ENCODE measurements around the gene OR3A2.
"Not testable (repeated sequence)": the region's sequence is repeated elsewhere in the genome, so short reads cannot be mapped to it uniquely, and the experiment has no call there.

The OR3A2 gene

DNA sequence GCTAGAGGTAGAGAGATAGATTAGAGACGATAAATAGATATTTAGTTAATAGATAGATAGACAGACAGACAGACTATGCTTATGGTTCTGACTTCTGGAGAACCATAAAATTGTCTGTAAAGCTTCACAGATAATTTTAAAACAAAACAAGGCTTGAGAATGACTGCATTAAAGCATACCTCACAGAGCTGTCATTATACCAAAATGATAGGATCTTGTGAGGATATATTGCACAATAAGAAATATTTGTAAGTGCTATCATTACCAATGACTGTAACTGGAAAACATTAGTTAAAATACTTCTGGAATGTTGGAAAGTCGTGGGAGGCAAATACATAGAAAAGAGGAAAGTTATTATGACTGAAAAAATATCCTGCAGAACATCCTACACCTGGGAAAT lies 15.7 kb upstream of the OR3A2 start:
- TF ChIP-seq YY1 (IDR thresholded peaks at IDR 0.05; ENCODE audit: insufficient read depth, insufficient read length) = no peak
- TF ChIP-seq SUZ12 (IDR thresholded peaks at IDR 0.05; ENCODE audit: extremely low read depth, insufficient read depth, insufficient read length) = no peak
- no peak for TF ChIP-seq ZNF274 (IDR thresholded peaks at IDR 0.05; ENCODE audit: low read depth, low read length)
- no peaks in the 10 kb centered on the region for H3K9me3 ChIP-seq (ENCODE audit: insufficient read depth, low read length)
- H3K4me3 ChIP-seq (ENCODE audit: insufficient read length, low read depth) = no peak overlapping the region
- peaks cover 25% of the 10 kb centered on the region for H3K27me3 ChIP-seq (ENCODE audit: insufficient read depth, insufficient read length)
- no peak overlapping the region for H3K9ac ChIP-seq (ENCODE audit: insufficient read length, low read depth)
- no peaks in the 10 kb centered on the region for H3K4me1 ChIP-seq (ENCODE audit: insufficient read depth, insufficient read length)
- DNase-seq (ENCODE audit: low read depth, low spot score) = no peak
- no peaks in the 10 kb centered on the region for H3K36me3 ChIP-seq (ENCODE audit: insufficient read depth, insufficient read length, low read length)

DNA sequence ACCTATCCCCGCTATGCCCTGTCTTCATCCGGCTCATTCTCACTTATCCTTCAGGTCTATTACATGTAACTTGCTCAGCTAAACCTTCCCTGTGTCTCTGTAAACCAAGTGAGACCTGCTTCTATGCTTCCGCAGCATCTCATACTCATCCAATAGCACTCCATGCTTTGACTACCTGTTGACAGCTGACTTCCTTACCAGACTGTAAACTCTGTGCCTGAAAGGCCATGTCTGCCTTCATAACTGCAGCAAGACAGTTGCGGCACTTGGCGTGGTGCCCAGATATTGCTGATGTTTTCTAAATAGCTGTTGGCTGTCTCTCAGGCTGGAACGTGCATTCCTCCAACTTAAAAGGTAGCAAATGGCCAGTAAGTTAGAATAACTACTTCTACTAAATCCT lies 13.9 kb upstream of the OR3A2 start:
- Histone ChIP-seq H3K9me3 (ENCODE audit: insufficient read depth, low read length) (no peaks in the 10 kb centered on the region), H3K4me1 (ENCODE audit: insufficient read depth, insufficient read length) (no peaks in the 10 kb centered on the region), H3K27me3 (ENCODE audit: insufficient read depth, insufficient read length) (peaks cover 25% of the 10 kb centered on the region), H3K4me3 (ENCODE audit: insufficient read length, low read depth) (no peak overlapping the region), H3K9ac (ENCODE audit: insufficient read length, low read depth) (no peak overlapping the region), H3K36me3 (ENCODE audit: insufficient read depth, insufficient read length, low read length) (no peaks in the 10 kb centered on the region)
- TF ChIP-seq YY1 (IDR thresholded peaks at IDR 0.05; ENCODE audit: insufficient read depth, insufficient read length) = no peak
- no peak for TF ChIP-seq ZNF274 (IDR thresholded peaks at IDR 0.05; ENCODE audit: low read depth, low read length)
- TF ChIP-seq SUZ12 (IDR thresholded peaks at IDR 0.05; ENCODE audit: extremely low read depth, insufficient read depth, insufficient read length) = no peak
- DNase-seq (ENCODE audit: low read depth, low spot score) = no peak

GRCh38 chr17:3398310-3398709 lies 12.2 kb upstream of the OR3A2 start, which contains the start of gene OR1E1:
Gene OR1E1 (minus strand): TSS chr17:3398410. CDS start chr17:3398410, 0 bp downstream.
- H3K4me1 ChIP-seq (ENCODE audit: insufficient read depth, insufficient read length) = no peaks in the 10 kb centered on the region
- no peak within 1 kb of the TSS for H3K9ac ChIP-seq (ENCODE audit: insufficient read length, low read depth)
- H3K4me3 ChIP-seq (ENCODE audit: insufficient read length, low read depth) = no peak within 1 kb of the TSS
- TF ChIP-seq SUZ12 (IDR thresholded peaks at IDR 0.05; ENCODE audit: extremely low read depth, insufficient read depth, insufficient read length) (no peak), ZNF274 (IDR thresholded peaks at IDR 0.05; ENCODE audit: low read depth, low read length) (no peak), YY1 (IDR thresholded peaks at IDR 0.05; ENCODE audit: insufficient read depth, insufficient read length) (no peak)
- H3K36me3 ChIP-seq (ENCODE audit: insufficient read depth, insufficient read length, low read length) = no peaks in the 10 kb centered on the region
- H3K9me3 ChIP-seq (ENCODE audit: insufficient read depth, low read length) = no peaks in the 10 kb centered on the region
- DNase-seq (ENCODE audit: low read depth, low spot score) = no peak
- H3K27me3 ChIP-seq (ENCODE audit: insufficient read depth, insufficient read length) = peaks cover 21% of the 10 kb centered on the region

- not testable (repeated sequence) for H3K4me1 ChIP-seq (ENCODE audit: insufficient read depth, insufficient read length); DNase-seq (ENCODE audit: low read depth, low spot score); H3K4me3 ChIP-seq (ENCODE audit: insufficient read length, low read depth); H3K9me3 ChIP-seq (ENCODE audit: insufficient read depth, low read length); H3K9ac ChIP-seq (ENCODE audit: insufficient read length, low read depth); H3K36me3 ChIP-seq (ENCODE audit: insufficient read depth, insufficient read length, low read length)
- peaks cover 20% of the 10 kb centered on the region for H3K27me3 ChIP-seq (ENCODE audit: insufficient read depth, insufficient read length)
Measured at GRCh38 chr17:3397801-3398200, 11.7 kb upstream of the OR3A2 start.

- no peak for DNase-seq (ENCODE audit: low read depth, low spot score)
- Histone ChIP-seq H3K27me3 (ENCODE audit: insufficient read depth, insufficient read length) (no peaks in the 10 kb centered on the region), H3K9ac (ENCODE audit: insufficient read length, low read depth) (no peak overlapping the region), H3K4me3 (ENCODE audit: insufficient read length, low read depth) (no peak overlapping the region), H3K4me1 (ENCODE audit: insufficient read depth, insufficient read length) (no peaks in the 10 kb centered on the region), H3K36me3 (ENCODE audit: insufficient read depth, insufficient read length, low read length) (no peaks in the 10 kb centered on the region), H3K9me3 (ENCODE audit: insufficient read depth, low read length) (no peaks in the 10 kb centered on the region)
- no peak for TF ChIP-seq ZNF274 (IDR thresholded peaks at IDR 0.05; ENCODE audit: low read depth, low read length)
- TF ChIP-seq SUZ12 (IDR thresholded peaks at IDR 0.05; ENCODE audit: extremely low read depth, insufficient read depth, insufficient read length) = no peak
- TF ChIP-seq YY1 (IDR thresholded peaks at IDR 0.05; ENCODE audit: insufficient read depth, insufficient read length) = no peak
Measured at GRCh38 chr17:3389791-3390190, 3.7 kb upstream of the OR3A2 start.

GRCh38 chr17:3381957-3382356 lies 4.2 kb downstream of the OR3A2 start:
- no peak for TF ChIP-seq ZNF274 (IDR thresholded peaks at IDR 0.05; ENCODE audit: low read depth, low read length)
- TF ChIP-seq SUZ12 (IDR thresholded peaks at IDR 0.05; ENCODE audit: extremely low read depth, insufficient read depth, insufficient read length) = no peak
- no peak for TF ChIP-seq YY1 (IDR thresholded peaks at IDR 0.05; ENCODE audit: insufficient read depth, insufficient read length)
- Histone ChIP-seq H3K27me3 (ENCODE audit: insufficient read depth, insufficient read length) (no peaks in the 10 kb centered on the region), H3K4me3 (ENCODE audit: insufficient read length, low read depth) (no peak overlapping the region), H3K9ac (ENCODE audit: insufficient read length, low read depth) (no peak overlapping the region), H3K36me3 (ENCODE audit: insufficient read depth, insufficient read length, low read length) (peaks cover 65% of the 10 kb centered on the region), H3K4me1 (ENCODE audit: insufficient read depth, insufficient read length) (no peaks in the 10 kb centered on the region), H3K9me3 (ENCODE audit: insufficient read depth, low read length) (peaks cover 19% of the 10 kb centered on the region; the same call in 1 of the 2 replicates)
- DNase-seq (ENCODE audit: low read depth, low spot score) = no peak

DNA sequence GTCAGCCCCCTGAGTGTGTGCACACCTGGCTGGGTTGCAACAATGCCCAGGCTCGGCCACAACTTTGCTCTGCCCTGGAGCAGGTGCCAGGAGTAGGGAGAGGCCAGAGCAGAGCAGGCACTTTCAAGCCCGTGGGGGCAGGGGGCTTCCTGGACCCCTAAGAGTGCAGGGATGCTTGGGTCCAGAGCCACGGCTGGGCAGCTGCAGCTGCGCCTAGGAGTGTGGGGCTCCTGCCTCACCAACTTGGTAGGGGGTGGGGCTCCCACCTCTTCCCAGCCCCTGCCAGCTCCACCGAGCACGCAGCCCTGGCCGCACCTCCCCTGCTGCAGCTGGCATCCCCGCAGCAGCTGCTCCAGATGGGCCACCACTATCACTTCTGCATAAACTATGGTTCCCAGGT lies 7.8 kb downstream of the OR3A2 start:
- peaks cover 49% of the 10 kb centered on the region for H3K9me3 ChIP-seq (ENCODE audit: insufficient read depth, low read length)
- no peak overlapping the region for H3K9ac ChIP-seq (ENCODE audit: insufficient read length, low read depth)
- H3K4me3 ChIP-seq (ENCODE audit: insufficient read length, low read depth) = no peak overlapping the region
- no peaks in the 10 kb centered on the region for H3K27me3 ChIP-seq (ENCODE audit: insufficient read depth, insufficient read length)
- no peak for DNase-seq (ENCODE audit: low read depth, low spot score)
- TF ChIP-seq YY1 (IDR thresholded peaks at IDR 0.05; ENCODE audit: insufficient read depth, insufficient read length) (no peak), ZNF274 (IDR thresholded peaks at IDR 0.05; ENCODE audit: low read depth, low read length) (no peak), SUZ12 (IDR thresholded peaks at IDR 0.05; ENCODE audit: extremely low read depth, insufficient read depth, insufficient read length) (no peak)
- peaks cover 70% of the 10 kb centered on the region for H3K36me3 ChIP-seq (ENCODE audit: insufficient read depth, insufficient read length, low read length)
- no peaks in the 10 kb centered on the region for H3K4me1 ChIP-seq (ENCODE audit: insufficient read depth, insufficient read length)

DNA sequence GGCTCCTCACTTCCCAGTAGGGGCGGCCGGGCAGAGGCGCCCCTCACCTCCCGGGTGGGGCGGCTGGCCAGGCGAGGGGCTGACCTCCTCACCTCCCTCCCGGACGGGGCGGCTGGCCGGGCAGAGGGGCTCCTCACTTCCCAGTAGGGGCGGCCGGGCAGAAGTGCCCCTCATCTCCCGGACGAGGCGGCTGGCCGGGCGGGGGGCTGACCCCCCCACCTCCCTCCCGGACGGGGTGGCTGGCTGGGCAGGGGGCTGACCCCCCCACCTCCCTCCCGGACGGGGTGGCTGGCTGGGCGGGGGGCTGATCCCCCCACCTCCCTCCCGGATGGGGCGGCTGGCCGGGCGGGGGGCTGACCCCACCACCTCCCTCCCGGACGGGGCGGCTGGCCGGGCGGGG lies 14.9 kb downstream of the OR3A2 start:
- H3K27me3 ChIP-seq (ENCODE audit: insufficient read depth, insufficient read length) = not testable (repeated sequence)

GRCh38 chr17:3342782-3343181 lies 43.3 kb downstream of the OR3A2 start:
- peaks cover 26% of the 10 kb centered on the region for H3K9me3 ChIP-seq (ENCODE audit: insufficient read depth, low read length)
- H3K9ac ChIP-seq (ENCODE audit: insufficient read length, low read depth); H3K36me3 ChIP-seq (ENCODE audit: insufficient read depth, insufficient read length, low read length); H3K4me1 ChIP-seq (ENCODE audit: insufficient read depth, insufficient read length); DNase-seq (ENCODE audit: low read depth, low spot score); H3K4me3 ChIP-seq (ENCODE audit: insufficient read length, low read depth); H3K27me3 ChIP-seq (ENCODE audit: insufficient read depth, insufficient read length): not testable (repeated sequence)

More for the DNA sequence above, 14.9 kb downstream of the OR3A2 start:
- peaks cover 53% of the 10 kb centered on the region for H3K9me3 ChIP-seq (ENCODE audit: insufficient read depth, low read length)
- not testable (repeated sequence) for H3K36me3 ChIP-seq (ENCODE audit: insufficient read depth, insufficient read length, low read length); H3K4me3 ChIP-seq (ENCODE audit: insufficient read length, low read depth); H3K4me1 ChIP-seq (ENCODE audit: insufficient read depth, insufficient read length); H3K9ac ChIP-seq (ENCODE audit: insufficient read length, low read depth); DNase-seq (ENCODE audit: low read depth, low spot score)

All from NT2/D1 (cell line).